Subcutaneous adipose tissue (tissue), 4 donors: Measurements from ENCODE around the gene COMMD8. TPM values are rescaled to one million over a fixed set of nuclear protein-coding genes. Genes with fewer than 3 reads are reported as not detected.

Experiments
- CTCF ChIP-seq: fragments of 450-650 bp; IDR thresholded peaks from one replicate; pipeline ENCODE4 v1.5.1; 2016; ENCODE audit warnings: low read depth, mild to moderate bottlenecking, control low read depth, antibody characterized with exemption, moderate library complexity
- total RNA-seq, 4 donors: library from RNA; depleted of rRNA; stranded (reverse); fragments of >200 nt; gene quantifications; one replicate each; pipeline ENCODE4 v1.1.0, GENCODE V29; 2016

COMMD8 gene
- total RNA-seq, 4 donors from 2014 or later = 6.2 to 24.6 (median 19.8) TPM

DNA sequence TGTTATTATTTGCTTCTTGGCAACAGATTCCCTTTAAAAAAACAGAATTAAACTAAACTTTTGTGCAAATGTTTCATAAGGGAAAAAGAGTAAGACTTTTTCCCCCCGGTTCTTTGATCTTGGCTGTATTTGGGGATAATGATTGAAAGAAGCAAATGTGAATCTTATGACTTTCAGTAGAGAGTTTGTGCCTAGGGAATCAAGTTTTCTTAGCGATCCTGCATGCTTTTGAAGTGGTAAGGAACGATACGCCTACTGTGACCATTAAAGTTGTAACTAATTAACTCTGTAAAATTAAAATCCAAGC is 30.6 kb upstream of the COMMD8 start:
- no peak for TF ChIP-seq CTCF

DNA sequence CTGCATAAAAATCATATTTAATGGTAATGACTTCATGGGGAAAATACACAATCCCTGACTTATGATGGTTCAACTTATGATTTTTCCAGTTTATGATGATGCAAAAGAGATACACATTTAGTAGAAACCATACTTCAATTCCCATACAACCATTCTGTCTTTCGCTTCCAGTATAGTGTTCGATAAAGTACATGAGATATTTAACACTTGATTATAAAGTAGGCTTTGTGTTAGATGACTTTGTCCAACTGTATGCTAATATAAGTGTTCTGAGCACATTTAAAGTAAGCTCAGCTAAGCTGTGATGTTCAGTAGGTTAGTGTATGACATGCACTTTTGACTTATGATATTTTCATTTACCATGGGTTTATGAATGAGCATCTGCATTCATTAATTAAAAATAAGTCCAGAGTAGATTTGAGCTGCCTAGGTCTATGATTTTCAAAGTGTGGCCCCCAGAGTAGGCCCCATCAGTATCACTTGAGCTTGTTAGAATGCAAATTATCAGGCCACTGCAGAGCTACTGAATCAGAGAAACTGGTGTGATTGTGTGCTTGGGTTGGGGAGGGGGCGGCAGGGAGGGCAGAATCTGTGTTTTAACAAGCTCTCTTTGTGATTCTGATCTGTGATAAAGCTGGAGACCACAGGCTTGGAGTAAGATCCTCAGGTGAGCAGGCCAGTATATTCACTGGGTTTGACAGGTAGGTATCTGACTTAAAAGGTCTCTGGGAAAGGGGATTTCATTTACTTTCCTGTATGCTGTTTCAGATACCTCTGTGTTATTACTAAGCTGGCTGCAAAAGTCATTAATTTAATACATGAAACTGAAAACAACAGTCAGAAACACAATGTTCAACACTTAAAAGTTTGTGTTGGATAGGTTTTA is 30.0 kb upstream of the COMMD8 start:
- TF ChIP-seq CTCF = no peak

DNA sequence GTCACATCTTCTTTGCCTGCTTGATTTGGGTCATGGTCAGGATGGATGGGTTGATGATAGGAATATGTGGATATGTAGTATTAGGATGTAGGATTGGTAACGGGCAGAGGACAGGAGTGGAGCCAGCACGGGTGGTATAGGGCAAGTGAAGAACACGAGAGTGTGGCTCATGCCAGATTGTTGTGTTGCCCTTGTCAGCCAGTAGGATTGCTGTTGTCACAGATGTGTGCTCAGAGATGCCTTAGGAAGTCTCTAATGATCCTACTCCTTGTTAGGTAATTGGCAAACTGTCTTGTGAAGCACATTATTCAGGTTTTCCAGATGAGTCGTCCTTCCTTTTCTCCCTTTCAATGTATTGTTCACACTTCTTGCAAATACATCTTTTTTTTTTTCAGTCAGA is 27.0 kb upstream of the COMMD8 start:
- TF ChIP-seq CTCF = no peak

- TF ChIP-seq CTCF = no peak
Observed at GRCh38 chr4:47488706-47489105, 25.2 kb upstream of the COMMD8 start.

DNA sequence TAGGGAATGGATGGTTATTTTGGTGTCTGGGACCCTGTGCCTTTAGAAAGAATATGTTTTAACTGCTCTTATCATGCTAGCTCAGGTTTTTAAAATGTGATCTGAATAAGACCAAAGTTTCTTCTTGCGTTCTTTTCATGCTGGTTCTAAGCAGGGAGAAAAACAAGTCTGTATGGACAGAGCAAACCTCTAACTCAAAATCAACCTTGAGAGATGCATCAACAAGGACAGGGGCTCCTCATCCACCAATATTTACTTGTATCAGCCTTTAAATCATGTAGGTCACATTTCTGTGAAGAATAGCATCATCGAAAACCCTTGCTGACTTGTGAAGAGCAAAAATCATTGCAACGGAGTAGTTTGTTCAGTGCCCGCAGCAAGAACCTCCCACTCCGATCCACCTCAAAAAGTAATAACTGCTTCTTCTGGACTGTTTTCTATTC is 22.8 kb upstream of the COMMD8 start:
- TF ChIP-seq CTCF = no peak

- no peak for TF ChIP-seq CTCF
Observed at GRCh38 chr4:47485768-47486167, 22.3 kb upstream of the COMMD8 start.

GRCh38 chr4:47485047-47485692 is 21.7 kb upstream of the COMMD8 start, which contains the start of gene ATP10D:
Gene ATP10D, plus strand, starts transcription at chr4:47485275. Its CDS starts 27,266 bp downstream, at chr4:47512541.
- TF ChIP-seq CTCF = no peak
